ENCODE data around the gene PLA2G4A. TPM values are rescaled to one million over a fixed set of nuclear protein-coding genes. Genes with fewer than 3 reads are reported as not detected.
A peak's percentile ranks its signal among the peaks of the same experiment; 100 is the strongest.

The PLA2G4A gene
- total RNA-seq, 2 donors from 2014 or later, result 3.1 to 6.3 TPM

- Histone ChIP-seq H3K4me3 (no peak overlapping the region), H3K36me3 (no peaks in the 10 kb centered on the region), H3K27me3 (no peaks in the 10 kb centered on the region), H3K9me3 (no peaks in the 10 kb centered on the region), H3K4me1 (no peaks in the 10 kb centered on the region), H3K27ac (peak overlapping the region; percentile 10), H3K9ac (ENCODE audit: low read depth in 2 of 2, low read length in 2 of 2) (no peak overlapping the region)
- no peak for TF ChIP-seq CTCF (IDR thresholded peaks at IDR 0.05)
- DNase-seq, result no peak
- intact Hi-C loops (cut with DNase I), result no loop called here
These were observed 132.1 kb downstream of the PLA2G4A start for GRCh38 chr1:186960861-186961260.

GRCh38 chr1:186965847-186966246, 137.1 kb downstream of the PLA2G4A start:
- no peak overlapping the region for H3K27ac ChIP-seq
- TF ChIP-seq CTCF (IDR thresholded peaks at IDR 0.05), result no peak
- intact Hi-C loops (cut with DNase I), result no loop called here
- no peaks in the 10 kb centered on the region for H3K36me3 ChIP-seq
- DNase-seq, result no peak
- no peaks in the 10 kb centered on the region for H3K4me1 ChIP-seq
- H3K9ac ChIP-seq (ENCODE audit: low read depth in 2 of 2, low read length in 2 of 2), result no peak overlapping the region
- no peaks in the 10 kb centered on the region for H3K9me3 ChIP-seq
- no peaks in the 10 kb centered on the region for H3K27me3 ChIP-seq
- H3K4me3 ChIP-seq, result no peak overlapping the region

GRCh38 chr1:186966456-186966855, 137.7 kb downstream of the PLA2G4A start:
- no peak overlapping the region for H3K4me3 ChIP-seq
- no peaks in the 10 kb centered on the region for H3K27me3 ChIP-seq
- H3K9me3 ChIP-seq, result no peaks in the 10 kb centered on the region
- H3K27ac ChIP-seq, result no peak overlapping the region
- H3K36me3 ChIP-seq, result no peaks in the 10 kb centered on the region
- TF ChIP-seq CTCF (IDR thresholded peaks at IDR 0.05), result no peak
- H3K9ac ChIP-seq (ENCODE audit: low read depth in 2 of 2, low read length in 2 of 2), result no peak overlapping the region
- intact Hi-C loops (cut with DNase I), result no loop called here
- H3K4me1 ChIP-seq, result no peaks in the 10 kb centered on the region
- DNase-seq, result no peak

GRCh38 chr1:186967656-186968394, 139.1 kb downstream of the PLA2G4A start:
- Histone ChIP-seq H3K4me3 (no peak overlapping the region), H3K9ac (ENCODE audit: low read depth in 2 of 2, low read length in 2 of 2) (no peak overlapping the region), H3K4me1 (no peaks in the 10 kb centered on the region), H3K27me3 (no peaks in the 10 kb centered on the region), H3K9me3 (no peaks in the 10 kb centered on the region), H3K27ac (no peak overlapping the region), H3K36me3 (no peaks in the 10 kb centered on the region)
- no peak for DNase-seq
- intact Hi-C loops (cut with DNase I), result no loop called here
- no peak for TF ChIP-seq CTCF (IDR thresholded peaks at IDR 0.05)

- Histone ChIP-seq H3K36me3 (no peaks in the 10 kb centered on the region), H3K4me1 (no peaks in the 10 kb centered on the region), H3K4me3 (no peak overlapping the region), H3K27ac (no peak overlapping the region), H3K9ac (ENCODE audit: low read depth in 2 of 2, low read length in 2 of 2) (no peak overlapping the region), H3K27me3 (no peaks in the 10 kb centered on the region), H3K9me3 (no peaks in the 10 kb centered on the region)
- DNase-seq, result no peak
- intact Hi-C loops (cut with DNase I), result no loop called here
- no peak for TF ChIP-seq CTCF (IDR thresholded peaks at IDR 0.05)
These were observed 146.0 kb downstream of the PLA2G4A start for GRCh38 chr1:186974774-186975181.
